HL-60/S4 treated with phorbol 12-myristate 13-acetate at 8.2 ng/mL for 4 days and 3 days (cell line): ENCODE results near the gene NECTIN2.

ENCODE experiments used
- in situ Hi-C: fragments of 300-500 bp; cut with MboI; formaldehyde crosslinking; loops from 2 replicates; pipeline ENCODE4 v1.15.0; 2022; ENCODE audit warnings: low sequenced_read_pairs

Gene NECTIN2

DNA sequence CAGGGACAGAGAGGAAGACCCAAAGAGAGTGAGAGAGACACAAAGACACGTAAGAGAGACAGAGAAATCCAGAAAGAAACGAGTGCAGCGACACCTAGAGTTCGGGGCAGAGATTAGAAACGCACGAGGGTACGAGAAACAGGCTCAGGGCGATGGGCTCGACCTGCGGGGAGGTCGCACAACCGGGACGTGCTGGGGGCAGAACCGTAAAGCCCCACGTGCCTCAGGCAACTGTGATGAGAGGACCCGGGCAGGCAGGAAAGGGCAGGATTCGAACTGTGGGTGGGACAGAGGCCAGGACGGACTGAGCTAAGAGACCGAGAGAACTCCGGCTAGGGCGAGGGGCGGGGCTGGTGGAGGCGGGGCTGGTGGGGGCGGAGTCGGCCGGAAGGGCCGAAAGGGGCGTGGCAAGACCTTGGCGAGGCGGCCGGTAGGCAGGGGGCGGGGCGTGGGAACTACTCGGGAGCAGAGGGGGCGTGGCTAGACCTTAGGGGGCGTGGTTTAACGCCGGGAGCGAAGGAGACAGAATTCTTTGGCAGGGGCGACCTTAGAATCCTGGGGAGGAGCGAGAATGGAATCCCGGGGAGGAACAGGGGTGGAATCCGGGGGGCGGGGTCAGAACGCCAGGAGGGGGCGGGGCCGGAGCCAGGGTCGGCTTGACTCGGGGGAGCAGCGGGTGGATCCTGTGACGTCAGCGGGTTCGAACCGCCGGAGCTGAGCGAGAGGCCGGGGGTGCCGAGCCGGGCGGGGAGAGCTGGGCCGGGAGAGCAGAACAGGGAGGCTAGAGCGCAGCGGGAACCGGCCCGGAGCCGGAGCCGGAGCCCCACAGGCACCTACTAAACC, at the start of gene NECTIN2:
Gene NECTIN2 (plus strand): TSS at position 686 of the 843 bp plus-strand sequence. CDS start 229 bp downstream, outside the sequence.
- in situ Hi-C loops, result no loop called here

DNA sequence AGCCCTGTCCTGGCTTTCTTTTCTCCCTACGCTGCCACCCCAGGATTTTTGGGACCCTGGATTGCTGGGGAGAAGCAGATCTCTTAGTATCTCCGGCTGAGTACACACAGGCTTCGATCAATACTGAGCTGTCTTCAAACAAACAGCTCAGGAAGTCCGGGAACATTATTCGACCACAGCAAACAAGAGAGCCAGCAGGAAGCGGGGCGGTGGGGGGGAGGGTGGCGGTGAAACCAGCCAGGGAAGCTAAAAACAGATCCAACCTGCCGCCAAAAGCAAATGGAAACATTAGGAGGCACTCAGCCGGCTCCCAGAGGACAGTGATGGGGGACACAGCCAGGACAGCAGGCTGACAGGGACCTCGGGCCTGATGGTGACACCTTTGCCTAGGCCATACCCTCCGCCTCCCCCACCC, 49.4 kb upstream of the NECTIN2 start:
- in situ Hi-C loops, result no loop called here

GRCh38 chr19:44799627-44800346, 46.3 kb upstream of the NECTIN2 start:
- in situ Hi-C loops, result no loop called here

DNA sequence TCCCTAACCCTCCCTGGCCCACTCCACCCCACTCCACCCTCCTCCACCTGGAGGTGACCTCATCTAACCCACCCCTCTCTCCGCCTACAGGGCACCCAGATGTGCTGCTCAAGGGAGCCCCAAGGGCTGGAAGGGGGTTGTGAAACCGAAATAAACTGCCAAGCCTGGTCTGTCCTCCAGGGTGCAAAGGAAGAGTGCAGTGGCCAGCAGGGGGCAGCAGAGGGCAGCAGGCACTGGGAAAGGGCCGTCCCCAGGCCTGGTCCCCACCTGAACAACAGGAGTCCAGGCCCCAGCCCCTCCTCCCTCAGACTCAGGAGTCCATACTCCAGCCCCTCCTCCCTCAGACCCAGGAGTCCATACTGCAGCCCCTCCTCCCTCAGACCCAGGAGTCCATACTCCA, 45.6 kb upstream of the NECTIN2 start:
- in situ Hi-C loops, result no loop called here

- in situ Hi-C loops, result no loop called here
These were observed 42.4 kb upstream of the NECTIN2 start for GRCh38 chr19:44803442-44804428.

DNA sequence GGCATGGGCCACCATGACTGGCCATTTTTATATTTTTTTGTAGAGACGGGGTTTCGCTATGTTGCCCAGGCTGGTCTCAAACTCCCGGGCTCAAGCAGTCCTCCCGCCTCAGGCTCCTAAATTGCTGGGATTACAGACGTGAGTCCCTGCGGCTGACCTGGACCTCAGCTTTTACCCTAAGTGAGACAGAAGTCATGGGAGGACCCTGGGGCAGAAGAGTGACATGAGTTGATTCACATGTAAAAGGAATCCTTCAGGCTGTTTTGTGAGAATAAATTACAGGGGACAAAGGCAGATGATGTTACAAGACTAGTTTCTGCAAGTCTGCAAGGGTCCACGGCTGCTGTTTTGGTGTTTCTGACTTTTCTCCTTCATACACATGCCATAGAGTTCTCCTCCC, 39.8 kb upstream of the NECTIN2 start:
- in situ Hi-C loops, result no loop called here

GRCh38 chr19:44807162-44807561, 38.9 kb upstream of the NECTIN2 start:
- in situ Hi-C loops, result no loop called here

DNA sequence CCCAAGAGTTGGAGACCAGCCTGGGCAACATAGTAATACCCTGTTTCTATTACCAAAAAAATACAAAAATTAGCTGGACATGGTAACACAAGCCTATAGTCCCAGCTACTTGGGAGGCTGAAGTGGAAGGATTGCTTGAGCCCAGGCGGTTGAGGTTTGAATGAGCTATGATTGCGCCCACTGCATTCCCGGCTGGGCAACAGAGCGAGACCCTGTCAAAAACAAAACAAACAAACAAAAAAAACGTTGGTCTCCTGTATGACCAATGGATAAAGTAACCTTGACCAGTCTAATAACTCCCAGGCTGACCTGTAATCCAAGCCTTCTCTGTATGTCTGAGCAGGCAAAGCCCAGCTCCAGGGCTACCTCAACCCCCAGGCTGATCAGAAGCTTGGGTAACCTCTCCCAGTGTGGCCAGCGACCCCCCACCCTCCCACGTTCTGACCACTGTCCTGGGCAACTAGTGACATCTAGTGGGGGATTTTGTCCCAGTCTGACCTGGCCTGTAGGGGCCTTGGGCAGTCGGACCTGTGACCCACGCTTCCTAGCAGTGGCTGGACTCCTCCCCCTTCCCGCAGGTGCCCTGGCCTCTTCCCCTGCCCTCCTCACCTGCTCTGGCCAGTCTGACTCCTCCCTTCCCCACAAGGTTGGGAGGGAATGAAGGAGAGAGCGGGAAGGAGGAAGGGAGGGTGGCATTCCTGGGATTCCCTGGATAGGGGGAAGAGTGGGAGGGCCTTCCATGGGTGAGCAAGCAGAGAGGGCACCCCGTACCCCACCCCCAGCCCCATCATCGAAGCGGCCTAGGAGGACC, 38.2 kb upstream of the NECTIN2 start:
- in situ Hi-C loops, result no loop called here

DNA sequence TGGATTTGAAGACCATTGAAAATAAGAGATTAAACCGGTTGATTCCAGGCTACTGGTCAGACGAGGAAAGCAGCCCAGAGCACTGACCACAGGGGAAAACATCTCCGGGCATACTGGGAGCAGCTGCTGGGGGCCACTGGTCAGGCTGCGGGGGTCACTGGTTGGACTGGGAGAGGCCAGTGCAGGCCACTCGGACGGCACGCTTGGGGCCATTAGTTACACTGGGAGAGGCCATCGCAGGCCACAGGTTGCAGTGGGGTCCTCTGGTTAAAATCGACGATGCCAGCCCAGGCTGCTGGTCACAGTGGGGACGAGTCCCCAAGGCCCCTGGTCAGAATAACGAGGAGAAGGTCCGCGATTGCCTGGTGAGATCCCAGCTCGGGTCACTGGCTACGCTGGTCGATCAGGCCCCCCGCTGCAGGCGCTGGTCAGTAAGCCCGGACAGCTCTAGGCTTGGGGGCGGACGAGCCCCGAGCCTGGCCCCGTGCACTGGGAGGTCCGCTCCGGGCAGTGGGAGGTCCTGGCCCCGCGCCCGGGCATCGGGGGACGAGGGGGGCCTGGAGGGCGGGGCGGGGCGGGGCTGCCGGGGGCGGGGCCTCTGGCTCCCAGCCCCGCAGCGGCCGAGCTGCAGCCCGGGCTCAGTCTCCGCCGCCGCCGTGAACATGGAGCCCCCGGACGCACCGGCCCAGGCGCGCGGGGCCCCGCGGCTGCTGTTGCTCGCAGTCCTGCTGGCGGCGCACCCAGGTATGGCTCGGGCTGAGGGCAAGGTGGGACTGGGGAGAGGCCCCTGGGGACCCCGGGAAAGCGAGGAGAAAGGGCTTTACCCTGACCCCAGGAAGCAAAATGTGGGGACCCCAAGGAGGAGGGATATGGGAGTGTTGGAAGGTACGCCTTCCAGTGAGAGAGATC, 37.4 kb upstream of the NECTIN2 start, which contains the start of gene BCAM:
Gene BCAM (plus strand): TSS at position 641 of the 909 bp plus-strand sequence. CDS start 22 bp downstream, at position 663.
- in situ Hi-C loops, result no loop called here

DNA sequence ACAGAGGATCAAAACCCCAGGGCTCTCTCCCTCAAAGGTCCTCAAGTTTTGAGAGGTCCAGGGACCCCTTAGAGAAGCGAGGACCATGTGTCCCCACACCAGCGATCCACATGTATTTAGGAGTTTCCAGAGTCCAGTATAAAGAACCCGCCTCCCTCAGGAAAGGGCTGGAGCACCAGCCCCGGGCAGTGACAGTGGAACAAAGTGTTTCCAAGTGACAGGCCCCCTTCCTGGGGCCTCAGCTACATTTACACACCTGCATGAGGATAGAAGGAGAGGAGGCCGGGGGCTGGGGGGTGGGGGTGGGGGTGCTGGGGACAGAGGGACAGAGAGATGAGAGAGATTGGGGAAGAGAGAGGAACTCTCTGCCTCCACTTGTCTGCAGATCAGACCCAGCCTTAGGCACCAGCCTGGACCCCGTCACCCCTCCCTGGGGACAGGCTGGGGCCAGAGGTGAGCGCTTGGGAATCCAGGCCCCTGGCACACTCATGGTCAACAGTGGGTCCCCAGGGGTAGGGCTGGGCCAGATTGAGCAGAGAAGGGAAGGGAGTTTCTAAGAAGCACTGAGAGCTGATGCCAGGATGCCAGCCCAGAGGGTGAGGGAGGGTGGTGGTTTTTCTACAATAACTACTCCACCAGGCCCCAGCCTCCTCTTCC, 36.4 kb upstream of the NECTIN2 start:
- in situ Hi-C loops, result no loop called here

DNA sequence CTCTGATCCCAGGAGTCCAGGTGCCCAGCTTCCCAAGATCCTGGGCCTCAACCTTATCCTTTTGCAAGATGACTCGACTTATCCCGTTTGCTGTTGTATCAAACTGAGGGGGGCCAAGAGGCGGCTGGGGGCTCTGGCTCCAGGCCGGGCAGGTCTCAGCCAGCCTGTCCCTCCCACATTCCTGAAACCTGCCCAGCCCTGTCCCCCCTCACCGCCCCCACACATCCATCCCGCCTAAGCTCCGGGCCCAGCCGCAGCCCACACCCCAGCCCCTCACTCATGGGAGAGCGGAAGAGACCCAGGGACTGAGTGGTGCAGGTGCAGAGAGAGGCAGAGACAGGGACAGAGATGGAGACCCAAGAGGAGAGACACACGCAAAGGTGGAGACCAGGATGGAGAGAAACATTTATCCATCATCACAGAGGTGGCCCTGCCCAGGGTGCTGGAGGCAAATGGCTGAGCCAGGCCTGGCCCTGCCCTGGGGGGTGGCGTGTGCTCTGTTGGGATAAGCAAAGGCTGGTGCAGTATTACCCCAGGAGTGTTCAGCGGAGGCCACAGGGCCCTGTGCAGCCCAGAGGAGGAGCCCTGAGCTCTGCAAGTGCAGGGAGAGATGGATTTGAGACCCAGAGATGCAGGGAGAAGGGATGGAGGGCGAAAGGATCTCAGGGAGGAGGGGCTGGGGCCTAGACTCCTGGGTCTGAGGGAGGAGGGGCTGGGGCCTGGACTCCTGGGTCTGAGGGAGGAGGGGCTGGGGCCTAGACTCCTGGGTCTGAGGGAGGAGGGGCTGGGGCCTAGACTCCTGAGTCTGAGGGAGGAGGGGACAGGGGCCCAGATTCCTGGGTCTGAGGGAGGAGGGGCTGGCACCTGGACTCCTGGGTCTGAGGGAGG, 35.6 kb upstream of the NECTIN2 start:
- in situ Hi-C loops, result no loop called here

DNA sequence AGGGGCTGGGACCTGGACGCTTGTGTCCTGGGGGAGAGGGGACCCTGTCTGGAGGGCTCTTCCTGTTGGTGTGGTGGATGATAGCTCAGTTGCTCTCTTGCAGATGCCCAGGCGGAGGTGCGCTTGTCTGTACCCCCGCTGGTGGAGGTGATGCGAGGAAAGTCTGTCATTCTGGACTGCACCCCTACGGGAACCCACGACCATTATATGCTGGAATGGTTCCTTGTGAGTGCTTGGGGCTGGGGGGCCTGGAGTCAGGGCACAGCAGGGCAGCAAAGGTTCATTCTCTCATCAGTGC, 35.0 kb upstream of the NECTIN2 start:
- in situ Hi-C loops, result no loop called here

DNA sequence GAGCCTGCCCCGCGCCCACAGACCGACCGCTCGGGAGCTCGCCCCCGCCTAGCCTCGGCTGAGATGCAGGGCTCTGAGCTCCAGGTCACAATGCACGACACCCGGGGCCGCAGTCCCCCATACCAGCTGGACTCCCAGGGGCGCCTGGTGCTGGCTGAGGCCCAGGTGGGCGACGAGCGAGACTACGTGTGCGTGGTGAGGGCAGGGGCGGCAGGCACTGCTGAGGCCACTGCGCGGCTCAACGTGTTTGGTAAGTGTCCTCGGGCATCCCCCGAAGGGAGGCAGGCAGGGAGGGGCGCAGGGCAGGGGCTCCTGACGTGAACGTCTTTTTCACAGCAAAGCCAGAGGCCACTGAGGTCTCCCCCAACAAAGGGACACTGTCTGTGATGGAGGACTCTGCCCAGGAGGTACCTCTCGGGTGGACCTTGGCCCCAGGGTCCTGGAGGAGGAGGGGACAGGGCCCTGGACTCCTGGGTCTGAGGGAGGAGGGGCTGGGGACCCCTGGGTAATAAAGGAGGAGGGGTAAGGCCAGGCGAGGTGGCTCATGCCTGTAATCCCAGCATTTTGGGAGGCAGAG, 33.9 kb upstream of the NECTIN2 start:
- in situ Hi-C loops, result no loop called here

GRCh38 chr19:44813070-44813840, 32.8 kb upstream of the NECTIN2 start:
- in situ Hi-C loops, result no loop called here

DNA sequence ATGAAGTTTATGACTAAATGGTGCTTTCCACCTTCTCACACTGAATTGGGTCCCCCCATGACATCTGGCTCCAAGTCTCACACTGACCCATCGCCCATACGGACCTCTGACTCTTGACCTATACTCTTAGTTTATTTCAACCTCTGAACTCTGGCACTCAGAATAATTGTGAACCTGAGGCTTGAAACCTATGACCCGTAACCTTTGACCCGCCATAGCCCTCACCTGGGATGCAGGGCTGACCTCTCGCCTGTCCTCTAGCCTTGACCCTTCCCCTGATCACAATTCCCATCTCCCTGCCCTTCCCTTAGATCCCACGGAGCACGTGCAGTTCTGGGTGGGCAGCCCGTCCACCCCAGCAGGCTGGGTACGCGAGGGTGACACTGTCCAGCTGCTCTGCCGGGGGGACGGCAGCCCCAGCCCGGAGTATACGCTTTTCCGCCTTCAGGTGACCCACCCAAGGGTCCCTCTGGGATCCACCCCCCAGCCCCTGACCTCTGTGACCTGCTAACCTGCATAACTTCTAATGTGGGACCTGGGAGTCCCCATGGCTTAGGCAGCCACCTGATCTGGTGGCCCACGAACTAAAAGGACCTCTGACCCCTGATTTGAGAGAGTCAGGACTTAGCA, 32.1 kb upstream of the NECTIN2 start:
- in situ Hi-C loops, result no loop called here

DNA sequence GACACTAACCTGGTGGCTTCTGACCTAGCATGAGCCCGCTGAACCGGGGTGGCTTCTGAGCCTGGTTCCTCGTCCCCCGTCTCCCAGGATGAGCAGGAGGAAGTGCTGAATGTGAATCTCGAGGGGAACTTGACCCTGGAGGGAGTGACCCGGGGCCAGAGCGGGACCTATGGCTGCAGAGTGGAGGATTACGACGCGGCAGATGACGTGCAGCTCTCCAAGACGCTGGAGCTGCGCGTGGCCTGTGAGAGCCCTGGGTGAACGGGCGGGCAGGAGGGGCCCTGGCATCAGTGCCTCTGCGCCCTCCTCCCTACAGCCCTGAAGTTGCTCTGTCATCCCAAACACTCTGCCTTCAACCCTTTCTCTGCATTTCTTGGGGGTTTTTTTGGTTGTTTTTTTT, 31.6 kb upstream of the NECTIN2 start:
- in situ Hi-C loops, result no loop called here
